Measurements from ENCODE around the gene CCT3.

DNA sequence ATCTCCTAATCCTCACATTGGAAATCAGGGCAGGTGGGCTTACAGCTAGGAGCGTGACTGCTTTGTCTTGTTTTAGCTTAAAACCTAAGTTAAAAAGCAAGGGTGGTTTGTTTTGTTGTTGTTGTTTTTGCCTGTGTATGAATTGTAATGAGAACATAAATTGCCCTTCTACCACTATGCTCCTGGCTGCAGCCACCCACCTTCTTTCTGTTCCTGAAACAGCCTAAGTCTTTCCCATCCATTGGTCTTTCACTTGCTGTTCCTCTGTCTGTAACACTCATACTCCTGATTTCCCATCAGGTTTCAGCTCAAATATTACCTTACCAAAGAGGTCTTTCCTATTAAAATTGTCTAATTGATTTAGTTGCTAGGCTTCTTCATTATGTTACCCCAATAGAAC, 54.6 kb downstream of the CCT3 start:
- TF ChIP-seq, protein P1, sequence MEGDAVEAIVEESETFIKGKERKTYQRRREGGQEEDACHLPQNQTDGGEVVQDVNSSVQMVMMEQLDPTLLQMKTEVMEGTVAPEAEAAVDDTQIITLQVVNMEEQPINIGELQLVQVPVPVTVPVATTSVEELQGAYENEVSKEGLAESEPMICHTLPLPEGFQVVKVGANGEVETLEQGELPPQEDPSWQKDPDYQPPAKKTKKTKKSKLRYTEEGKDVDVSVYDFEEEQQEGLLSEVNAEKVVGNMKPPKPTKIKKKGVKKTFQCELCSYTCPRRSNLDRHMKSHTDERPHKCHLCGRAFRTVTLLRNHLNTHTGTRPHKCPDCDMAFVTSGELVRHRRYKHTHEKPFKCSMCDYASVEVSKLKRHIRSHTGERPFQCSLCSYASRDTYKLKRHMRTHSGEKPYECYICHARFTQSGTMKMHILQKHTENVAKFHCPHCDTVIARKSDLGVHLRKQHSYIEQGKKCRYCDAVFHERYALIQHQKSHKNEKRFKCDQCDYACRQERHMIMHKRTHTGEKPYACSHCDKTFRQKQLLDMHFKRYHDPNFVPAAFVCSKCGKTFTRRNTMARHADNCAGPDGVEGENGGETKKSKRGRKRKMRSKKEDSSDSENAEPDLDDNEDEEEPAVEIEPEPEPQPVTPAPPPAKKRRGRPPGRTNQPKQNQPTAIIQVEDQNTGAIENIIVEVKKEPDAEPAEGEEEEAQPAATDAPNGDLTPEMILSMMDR (IDR thresholded peaks at IDR 0.05 in 8 of 11, conservative IDR thresholded peaks at IDR 0.05 in 3 of 11): no peak
- TF ChIP-seq POLR2A (IDR thresholded peaks at IDR 0.05): no peak
